NCI-H187 treated with DMSO at 0.1 percent for 48 hours (cell line): ENCODE data around the gene CAMKV.
"Not testable (repeated sequence)": the region's sequence is repeated elsewhere in the genome, so short reads cannot be mapped to it uniquely, and the experiment has no call there.

ENCODE experiments used
- DNase-seq: peaks from one replicate; lab custom pipeline; 2025; lab: John Stamatoyannopoulos, UW

The CAMKV gene

GRCh38 chr3:49844464-49845183, 25.1 kb downstream of the CAMKV start:
- DNase-seq, result no peak

GRCh38 chr3:49842843-49843517, 26.7 kb downstream of the CAMKV start:
- no peak for DNase-seq

- no peak for DNase-seq
Observed at GRCh38 chr3:49841806-49842205, 27.9 kb downstream of the CAMKV start.

- no peak for DNase-seq
Observed at GRCh38 chr3:49841126-49841696, 28.5 kb downstream of the CAMKV start.

- DNase-seq, result no peak
Observed at GRCh38 chr3:49840388-49840787, 29.3 kb downstream of the CAMKV start.

- no peak for DNase-seq
Observed at GRCh38 chr3:49839193-49839809, 30.4 kb downstream of the CAMKV start.

- DNase-seq, result no peak
Observed at GRCh38 chr3:49831341-49831740, 38.4 kb downstream of the CAMKV start.

- no peak for DNase-seq
Observed at GRCh38 chr3:49826016-49826415, 43.7 kb downstream of the CAMKV start.

GRCh38 chr3:49823131-49823530, 46.6 kb downstream of the CAMKV start:
- not testable (repeated sequence) for DNase-seq

- no peak for DNase-seq
Observed at GRCh38 chr3:49813497-49814174, 56.1 kb downstream of the CAMKV start, which contains the start of gene UBA7. Gene UBA7, minus strand, starts transcription at chr3:49813953. Its CDS starts 166 bp downstream, at chr3:49813787.

- DNase-seq, result no peak
Observed at GRCh38 chr3:49812916-49813496, 56.7 kb downstream of the CAMKV start.
